ENCODE data around the gene GLS. TPM values are rescaled to one million over a fixed set of nuclear protein-coding genes. Genes with fewer than 3 reads are reported as not detected.
A peak's percentile ranks its signal among the peaks of the same experiment; 100 is the strongest.
"Not testable (repeated sequence)": the region's sequence is repeated elsewhere in the genome, so short reads cannot be mapped to it uniquely, and the experiment has no call there.

Gene GLS
- total and polyA plus RNA-seq, 2 donors (not counting 3 experiments of a cell fraction or from before 2014, with no cell fraction given) = 49.0 to 183 TPM

DNA sequence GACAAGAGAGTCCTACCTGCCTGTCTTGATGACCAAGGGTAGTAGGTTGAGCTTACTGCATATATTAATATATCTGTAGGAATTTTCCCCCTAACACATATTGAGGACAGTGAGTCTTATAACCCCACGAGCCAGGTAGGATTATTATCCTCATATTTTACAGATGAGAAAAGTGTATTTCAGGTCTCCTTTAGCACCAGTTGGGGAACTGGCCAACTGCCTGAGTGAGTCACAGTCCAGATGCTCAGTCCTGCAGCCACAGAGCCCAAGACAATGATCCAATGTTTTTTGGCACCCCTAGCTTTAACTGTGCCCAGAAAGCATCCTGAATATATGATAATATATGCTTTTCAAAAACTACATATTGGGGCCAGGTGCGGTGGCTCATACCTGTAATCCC is 30.8 kb upstream of the GLS start:
- Histone ChIP-seq H3K9me1 (replicated peaks; ENCODE audit: control insufficient read depth, extremely low read depth, insufficient read depth, low read length) (no peaks in the 10 kb centered on the region), H3K4me2 (ENCODE audit: insufficient read depth, low read length) (no peak overlapping the region), H3K4me3 (replicated peaks in 1 of 3; ENCODE audit: insufficient read depth in 1 of 3, low read depth in 1 of 3, low read length in 3 of 3) (no peak overlapping the region), H3K27ac (ENCODE audit: insufficient read depth, low read depth, low read length) (no peak overlapping the region), H3K79me2 (ENCODE audit: control insufficient read depth, insufficient read depth, low read length) (no peaks in the 10 kb centered on the region), H3K36me3 (ENCODE audit: control insufficient read depth in 2 of 2, extremely low read depth in 1 of 2, insufficient read depth in 2 of 2, low read length in 2 of 2) (no peaks in the 10 kb centered on the region), H4K20me1 (replicated peaks; ENCODE audit: control insufficient read depth, extremely low read depth, insufficient read depth, low read length) (no peaks in the 10 kb centered on the region), H3K4me1 (ENCODE audit: control insufficient read depth, extremely low read depth, insufficient read depth, low read length) (peaks cover 18% of the 10 kb centered on the region), H3K9me3 (replicated peaks; ENCODE audit: control insufficient read depth, insufficient read depth, low read length) (no peaks in the 10 kb centered on the region), H2AFZ (ENCODE audit: low read depth, low read length) (no peak overlapping the region), H3K9ac (replicated peaks; ENCODE audit: extremely low read depth, insufficient read depth, low read length) (no peak overlapping the region), H3K27me3 (ENCODE audit: control insufficient read depth in 2 of 2, insufficient read depth in 2 of 2, low read length in 2 of 2) (no peaks in the 10 kb centered on the region)
- ChIA-PET POLR2A (interaction anchor here (1.1 kb wide), 1 partner anchor 32 kb away, joined by 7 read pairs; the partner anchor contains the start of gene GLS), CTCF (interaction anchor here (0.6 to 2.9 kb wide), 19 partner anchors 10 to 200 kb away, joined by 3 to 50 read pairs (median 7); partner anchors contain the start of gene GLS)
- dilution Hi-C loops (cut with MboI; ENCODE audit: extremely low pct_ligation_motif_present, low sequenced_read_pairs) = no loop called here
- BruUV-seq (replicated peaks) = no TSS peak
- intact Hi-C loops (cut with micrococcal nuclease) = loop anchor here (1.0 to 5.0 kb wide), 3 partner anchors 32 to 181 kb away; no protein-coding TSS in a partner anchor
- DNase-seq (ENCODE audit: low read depth, low spot score) (peak; percentile 61), FAIRE-seq (no peak)
- no peak for TF ChIP-seq POLR2AphosphoS5 (IDR thresholded peaks at IDR 0.05; ENCODE audit: insufficient read depth, low read depth, low read length)
- TF ChIP-seq MYC (IDR thresholded peaks at IDR 0.05; ENCODE audit: low read depth, low read length) = no peak
- TF ChIP-seq FOS (IDR thresholded peaks at IDR 0.05; ENCODE audit: borderline replicate concordance, insufficient read depth, low read length) = peak; percentile 18
- TF ChIP-seq POLR2A (IDR thresholded peaks at IDR 0.05; ENCODE audit: low read depth, low read length) = no peak
- TF ChIP-seq GATA2 (IDR thresholded peaks at IDR 0.05; ENCODE audit: insufficient read depth, insufficient read length, low read depth, low read length) = no peak
- TF ChIP-seq, protein P1, sequence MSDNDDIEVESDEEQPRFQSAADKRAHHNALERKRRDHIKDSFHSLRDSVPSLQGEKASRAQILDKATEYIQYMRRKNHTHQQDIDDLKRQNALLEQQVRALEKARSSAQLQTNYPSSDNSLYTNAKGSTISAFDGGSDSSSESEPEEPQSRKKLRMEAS (IDR thresholded peaks at IDR 0.05; ENCODE audit: insufficient read depth, insufficient read length) = no peak
- TF ChIP-seq EZH2 (IDR thresholded peaks at IDR 0.05; ENCODE audit: borderline replicate concordance, low read depth, low read length, severe bottlenecking) = no peak
- no peak for TF ChIP-seq JUN (IDR thresholded peaks at IDR 0.05; ENCODE audit: borderline replicate concordance, insufficient read depth, insufficient read length, low read depth)

DNA sequence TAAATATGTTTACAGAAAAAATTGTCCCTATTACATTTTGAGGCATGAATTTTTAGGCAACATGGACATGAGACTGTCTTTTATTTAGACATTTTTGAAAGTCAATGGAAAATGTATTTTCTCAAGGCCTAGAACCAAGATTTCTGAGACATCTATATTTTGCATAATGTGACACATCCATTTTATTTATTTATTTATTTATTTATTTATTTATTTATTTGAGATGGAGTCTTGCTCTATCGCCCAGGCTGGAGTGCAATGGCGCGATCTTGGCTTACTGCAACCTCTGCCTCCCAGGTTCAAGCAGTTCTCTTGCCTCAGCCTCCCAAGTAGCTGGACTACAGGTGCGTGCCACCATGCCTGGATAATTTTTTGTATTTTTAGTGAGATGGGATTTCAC is 27.6 kb upstream of the GLS start:
- FAIRE-seq; H3K27ac ChIP-seq (ENCODE audit: insufficient read depth, low read depth, low read length); H4K20me1 ChIP-seq (replicated peaks; ENCODE audit: control insufficient read depth, extremely low read depth, insufficient read depth, low read length); CTCF ChIA-PET; H3K9ac ChIP-seq (replicated peaks; ENCODE audit: extremely low read depth, insufficient read depth, low read length); H3K36me3 ChIP-seq (ENCODE audit: control insufficient read depth in 2 of 2, extremely low read depth in 1 of 2, insufficient read depth in 2 of 2, low read length in 2 of 2); POLR2A ChIA-PET; H3K27me3 ChIP-seq (ENCODE audit: control insufficient read depth in 2 of 2, insufficient read depth in 2 of 2, low read length in 2 of 2); BruUV-seq (replicated peaks); dilution Hi-C loops (cut with MboI; ENCODE audit: extremely low pct_ligation_motif_present, low sequenced_read_pairs); H3K4me3 ChIP-seq (replicated peaks in 1 of 3; ENCODE audit: insufficient read depth in 1 of 3, low read depth in 1 of 3, low read length in 3 of 3); H2AFZ ChIP-seq (ENCODE audit: low read depth, low read length); H3K4me2 ChIP-seq (ENCODE audit: insufficient read depth, low read length); H3K4me1 ChIP-seq (ENCODE audit: control insufficient read depth, extremely low read depth, insufficient read depth, low read length); H3K9me1 ChIP-seq (replicated peaks; ENCODE audit: control insufficient read depth, extremely low read depth, insufficient read depth, low read length); DNase-seq (ENCODE audit: low read depth, low spot score); H3K9me3 ChIP-seq (replicated peaks; ENCODE audit: control insufficient read depth, insufficient read depth, low read length); H3K79me2 ChIP-seq (ENCODE audit: control insufficient read depth, insufficient read depth, low read length): not testable (repeated sequence)
- intact Hi-C loops (cut with micrococcal nuclease) = loop anchor here (5.0 kb wide), 1 partner anchor 94 kb away; no protein-coding TSS in a partner anchor

All from endothelial cell of umbilical vein (primary cell).